AG04450 (cell line): ENCODE data around the gene INCA1. TPM values are rescaled to one million over a fixed set of nuclear protein-coding genes. Genes with fewer than 3 reads are reported as not detected.
A peak's percentile ranks its signal among the peaks of the same experiment; 100 is the strongest.

Experiments
- CTCF ChIA-PET: fragments of 300-600, 350-600 bp; formaldehyde crosslinking; extraction: SDS; loops from one replicate; lab custom pipeline; 2022; ENCODE audit warnings: antibody characterized with exemption, inconsistent platforms; lab: Charles Lee
- POLR2A ChIA-PET: fragments of 350-600 bp; formaldehyde crosslinking; extraction: SDS; loops from one replicate; lab custom pipeline; 2021; ENCODE audit warnings: antibody characterized with exemption, inconsistent platforms; lab: Yijun Ruan, JAX
- DNase-seq: peaks from one replicate; pipeline ENCODE4 v3.0.0-alpha.2; 2011; ENCODE audit warnings: low read depth, low spot score
- H3K27ac ChIP-seq: one replicate; pipeline ENCODE4 v1.5.1; 2012; ENCODE audit warnings: low read depth, low read length, control low read depth
- H3K27me3 ChIP-seq: one replicate; pipeline ENCODE4 v1.6.0; 2012; ENCODE audit warnings: low read length; ENCODE audit not compliant: control insufficient read depth, insufficient read depth
- H3K4me3 ChIP-seq: 2 replicates; pipeline ENCODE4 v1.5.1; 2011; ENCODE audit warnings: mild to moderate bottlenecking, low read depth, low read length, control low read depth
- H3K9me3 ChIP-seq: 2 replicates; pipeline ENCODE4 v1.5.1; 2012; ENCODE audit warnings: low read length; ENCODE audit not compliant: control insufficient read depth, insufficient read depth
- polyA plus RNA-seq: library from polyadenylated mRNA; depleted of rRNA; stranded (reverse); fragments of >200 nt; gene quantifications from 2 replicates; pipeline ENCODE4 v1.2.3, GENCODE V29; 2011
- TF ChIP-seq, protein P1 (sequence below): IDR thresholded peaks from 2 replicates; pipeline ENCODE4 v1.5.1; 2011; ENCODE audit warnings: low read depth, low read length, control low read depth, inconsistent platforms

The INCA1 gene
- polyA plus RNA-seq, 1 experiment = 0.29 TPM

DNA sequence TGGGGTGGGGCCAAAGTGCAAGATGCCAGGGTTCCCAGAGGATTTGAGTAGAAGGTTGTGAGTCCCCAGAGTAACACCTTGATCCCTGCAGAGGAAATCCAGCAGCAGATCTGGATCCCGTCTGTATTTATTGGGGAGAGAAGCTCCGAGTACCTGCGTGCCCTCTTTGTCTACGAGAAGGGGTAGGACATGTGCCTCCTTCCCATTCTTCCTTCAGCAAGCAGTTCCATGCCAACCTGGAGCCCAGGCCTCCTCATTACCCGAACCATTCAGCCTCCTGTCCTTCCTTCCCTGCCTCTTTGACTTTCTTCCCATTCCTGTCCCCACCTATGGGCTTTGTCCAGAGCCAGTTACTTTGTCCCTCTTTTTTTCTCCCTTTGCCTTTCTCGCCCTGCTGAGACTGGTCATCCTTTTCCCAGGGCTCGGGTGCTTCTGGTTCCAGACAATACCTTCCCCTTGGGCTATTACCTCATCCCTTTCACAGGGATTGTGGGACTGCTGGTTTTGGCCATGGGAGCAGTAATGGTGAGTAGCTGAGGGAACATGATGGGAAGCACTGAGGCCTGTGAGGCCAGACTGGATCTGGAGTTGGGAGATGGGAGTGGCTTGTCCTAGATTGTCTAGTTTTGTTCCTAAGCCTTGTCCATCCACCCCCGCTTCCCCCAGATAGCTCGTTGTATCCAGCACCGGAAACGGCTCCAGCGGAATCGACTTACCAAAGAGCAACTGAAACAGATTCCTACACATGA, 54.4 kb downstream of the INCA1 start:
- Histone ChIP-seq H3K4me3 (no peak overlapping the region), H3K27ac (peak overlapping the region; percentile 47), H3K27me3 (no peaks in the 10 kb centered on the region), H3K9me3 (peaks cover under 1% of the 10 kb centered on the region; the same call in 1 of the 2 replicates)
- ChIA-PET CTCF (no interaction called here), POLR2A (no interaction called here)
- TF ChIP-seq, protein P1, sequence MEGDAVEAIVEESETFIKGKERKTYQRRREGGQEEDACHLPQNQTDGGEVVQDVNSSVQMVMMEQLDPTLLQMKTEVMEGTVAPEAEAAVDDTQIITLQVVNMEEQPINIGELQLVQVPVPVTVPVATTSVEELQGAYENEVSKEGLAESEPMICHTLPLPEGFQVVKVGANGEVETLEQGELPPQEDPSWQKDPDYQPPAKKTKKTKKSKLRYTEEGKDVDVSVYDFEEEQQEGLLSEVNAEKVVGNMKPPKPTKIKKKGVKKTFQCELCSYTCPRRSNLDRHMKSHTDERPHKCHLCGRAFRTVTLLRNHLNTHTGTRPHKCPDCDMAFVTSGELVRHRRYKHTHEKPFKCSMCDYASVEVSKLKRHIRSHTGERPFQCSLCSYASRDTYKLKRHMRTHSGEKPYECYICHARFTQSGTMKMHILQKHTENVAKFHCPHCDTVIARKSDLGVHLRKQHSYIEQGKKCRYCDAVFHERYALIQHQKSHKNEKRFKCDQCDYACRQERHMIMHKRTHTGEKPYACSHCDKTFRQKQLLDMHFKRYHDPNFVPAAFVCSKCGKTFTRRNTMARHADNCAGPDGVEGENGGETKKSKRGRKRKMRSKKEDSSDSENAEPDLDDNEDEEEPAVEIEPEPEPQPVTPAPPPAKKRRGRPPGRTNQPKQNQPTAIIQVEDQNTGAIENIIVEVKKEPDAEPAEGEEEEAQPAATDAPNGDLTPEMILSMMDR = no peak
- DNase-seq = no peak

DNA sequence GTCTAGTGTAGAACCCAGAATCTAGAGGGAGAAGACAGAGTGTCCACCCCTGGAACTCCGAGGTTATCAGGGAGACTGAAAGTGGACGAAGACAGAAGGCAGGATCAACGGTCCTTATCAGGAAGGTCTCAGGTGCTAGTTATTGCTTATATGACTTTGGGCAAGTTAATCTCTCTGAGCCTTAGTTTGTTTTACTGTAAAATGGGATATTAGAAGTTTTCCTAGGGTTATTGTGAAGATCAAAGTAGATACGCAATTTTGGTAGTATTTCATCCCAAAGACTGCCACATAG, 56.1 kb downstream of the INCA1 start:
- CTCF ChIA-PET = no interaction called here
- no peak for DNase-seq
- TF ChIP-seq, protein P1 = no peak
- Histone ChIP-seq H3K4me3 (peak overlapping the region; percentile 92), H3K27me3 (no peaks in the 10 kb centered on the region), H3K27ac (no peak overlapping the region), H3K9me3 (no peaks in the 10 kb centered on the region; the same call in 1 of the 2 replicates)
- POLR2A ChIA-PET = interaction anchor here (2.3 kb wide), 1 partner anchor 32 kb away, joined by 14 read pairs; no protein-coding TSS in a partner anchor

DNA sequence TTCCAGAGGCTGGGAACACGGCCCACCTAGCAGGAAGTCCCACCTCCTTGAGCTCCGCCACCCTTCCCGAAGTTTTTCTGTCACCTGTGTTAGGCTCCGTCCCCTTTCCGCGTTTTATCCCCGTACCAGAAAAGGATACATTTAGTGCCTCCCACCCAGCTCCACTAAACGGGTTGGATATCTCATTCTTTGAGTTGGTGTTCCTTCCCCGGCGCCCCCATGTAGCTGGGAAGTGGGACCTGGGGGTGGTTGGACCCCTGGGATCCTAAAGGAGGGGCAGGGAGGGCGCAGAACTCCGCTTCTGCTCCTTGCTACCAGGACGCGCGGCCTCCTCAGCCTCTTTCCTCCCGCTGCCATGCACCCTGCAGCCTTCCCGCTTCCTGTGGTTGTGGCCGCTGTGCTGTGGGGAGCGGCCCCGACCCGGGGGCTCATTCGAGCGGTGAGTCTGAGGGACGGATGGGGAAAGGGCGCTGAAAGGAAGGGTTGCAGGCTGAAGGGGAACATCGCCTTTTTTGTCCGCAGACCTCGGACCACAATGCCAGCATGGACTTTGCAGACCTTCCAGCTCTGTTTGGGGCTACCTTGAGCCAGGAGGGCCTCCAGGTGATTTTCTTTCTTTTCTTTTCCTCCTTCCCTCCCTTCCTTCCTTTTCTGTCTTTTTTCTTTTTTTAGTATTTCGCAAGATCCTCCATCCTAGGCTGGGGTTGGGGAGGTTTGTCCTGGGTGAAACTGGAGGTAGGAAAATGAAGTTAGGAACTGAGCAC, 56.6 kb downstream of the INCA1 start:
- TF ChIP-seq, protein P1 = no peak
- Histone ChIP-seq H3K27ac (peak overlapping the region; percentile 98), H3K27me3 (no peaks in the 10 kb centered on the region), H3K4me3 (peak overlapping the region; percentile 92), H3K9me3 (no peaks in the 10 kb centered on the region; the same call in 1 of the 2 replicates)
- POLR2A ChIA-PET = interaction anchor here (0.7 to 2.4 kb wide), 12 partner anchors 9 to 145 kb away, joined by 3 to 55 read pairs (median 5); partner anchors contain the start of genes ENO3, INCA1, KIF1C and PFN1
- CTCF ChIA-PET = interaction anchor here (0.9 to 2.8 kb wide), 3 partner anchors 17 to 151 kb away, joined by 3 to 25 read pairs (median 5); no protein-coding TSS in a partner anchor
- peak; percentile 72 for DNase-seq

DNA sequence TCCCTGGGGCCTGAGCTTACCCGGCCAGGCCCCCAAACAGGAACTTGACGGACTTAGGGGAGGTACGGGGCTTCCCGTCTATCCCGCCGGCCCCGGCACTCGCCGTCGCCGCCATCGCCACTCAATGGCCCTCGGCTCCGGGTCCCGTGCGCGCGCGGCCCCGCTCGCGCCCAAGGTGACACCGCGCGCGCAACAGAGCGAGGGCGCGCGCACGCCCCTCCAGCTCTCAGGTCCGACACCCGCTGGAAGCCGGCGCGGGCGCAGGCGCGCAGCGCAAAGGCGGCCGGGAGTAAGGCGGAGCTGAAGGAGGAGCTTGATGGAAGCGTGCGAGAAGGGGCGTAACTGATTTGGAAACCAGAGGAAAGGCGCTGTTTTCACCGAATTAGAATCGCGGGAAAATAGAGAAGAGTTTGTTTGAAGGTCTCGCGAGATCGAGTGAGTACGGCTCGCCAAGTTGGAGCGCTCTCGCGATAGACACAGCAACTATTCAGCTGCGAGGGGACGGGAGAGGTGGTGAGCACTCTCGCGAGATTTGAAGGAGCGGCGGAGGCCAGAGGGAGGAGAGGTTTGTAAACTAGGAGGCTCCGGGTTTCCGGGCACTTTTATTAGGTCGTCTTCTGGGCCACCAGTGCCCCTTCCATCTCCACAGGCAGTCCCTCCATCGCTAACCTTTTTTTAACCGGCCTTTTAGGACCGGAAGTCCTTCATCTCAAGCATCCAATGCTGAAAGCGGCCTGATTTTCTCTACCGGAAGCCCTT, 57.3 kb downstream of the INCA1 start, which contains the start of the genes RNF167 and SLC25A11:
RNF167 (plus strand) TSS at position 473 of the 759 bp plus-strand sequence. CDS start 642 bp downstream, outside the sequence.
SLC25A11 (minus strand) TSS at position 251 of the 759 bp plus-strand sequence; CDS start at position 115, 136 bp downstream.
- H3K4me3 ChIP-seq = peak within 1 kb of the TSS; percentile 92
- H3K27me3 ChIP-seq = no peaks in the 10 kb centered on the region
- peak within 1 kb of the TSS; percentile 98 for H3K27ac ChIP-seq
- peak; percentile 99 for DNase-seq
- TF ChIP-seq, protein P1 = no peak
- ChIA-PET CTCF (interaction anchor here (0.6 to 2.8 kb wide), 6 partner anchors 16 to 314 kb away, joined by 3 to 25 read pairs (median 4); partner anchors contain the start of gene CAMTA2), POLR2A (interaction anchor here (1.0 to 2.4 kb wide), 12 partner anchors 9 to 144 kb away, joined by 3 to 55 read pairs (median 5); partner anchors contain the start of genes ENO3, INCA1, KIF1C and PFN1)
- no peaks in the 10 kb centered on the region; the same call in 1 of the 2 replicates for H3K9me3 ChIP-seq
